ENCODE data around the gene SP3. TPM values are rescaled to one million over a fixed set of nuclear protein-coding genes. Genes with fewer than 3 reads are reported as not detected.

SP3 gene
- total RNA-seq, 1 experiment from 2014 or later, result 80.2 TPM

DNA sequence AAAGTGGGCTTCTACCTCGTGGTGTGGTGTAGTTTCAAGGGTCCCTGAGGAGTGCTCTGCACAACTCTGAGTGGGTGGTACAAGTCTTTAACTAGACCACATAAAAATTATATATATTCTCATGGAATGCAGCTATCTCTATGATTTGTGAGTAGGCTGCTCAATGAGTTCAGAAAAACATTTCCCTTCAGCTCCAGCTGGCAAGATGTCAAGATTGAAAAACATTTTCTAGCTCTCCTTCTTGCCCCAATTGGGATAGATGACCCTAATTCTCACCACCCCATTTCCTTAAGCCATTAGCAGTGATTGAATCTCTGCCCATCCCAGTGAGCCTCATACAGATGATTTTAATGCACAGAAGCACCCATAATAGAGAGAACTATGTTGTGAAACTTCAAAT is 28.3 kb upstream of the SP3 start:
- ChIA-PET CTCF (no interaction called here), POLR2A (no interaction called here)
- no TSS peak for BruUV-seq (replicated peaks)
- Histone ChIP-seq H3K4me3 (ENCODE audit: low read depth in 2 of 2, low read length in 2 of 2) (no peak overlapping the region), H3K27me3 (ENCODE audit: control insufficient read depth, insufficient read depth, low read length) (no peaks in the 10 kb centered on the region), H3K36me3 (ENCODE audit: control insufficient read depth, insufficient read depth, low read length) (no peaks in the 10 kb centered on the region), H3K27ac (ENCODE audit: low read length) (no peak overlapping the region), H3K9me3 (ENCODE audit: control insufficient read depth, insufficient read depth, low read depth, low read length) (no peaks in the 10 kb centered on the region), H3K4me1 (ENCODE audit: control insufficient read depth, insufficient read depth, low read length) (no peaks in the 10 kb centered on the region)
- intact Hi-C loops (cut with micrococcal nuclease; ENCODE audit: unreplicated experiment) (no loop called here), in situ Hi-C loops (cut with HindIII; ENCODE audit: low pct_unique_long_range_greater_than_20kb, low sequenced_read_pairs) (no loop called here)
- DNase-seq (ENCODE audit: low read depth, low spot score) (no peak), ATAC-seq (no peak)
- TF ChIP-seq TCF7L2 (IDR thresholded peaks at IDR 0.05; ENCODE audit: low read depth, low read length), result no peak
- TF ChIP-seq, protein P1, sequence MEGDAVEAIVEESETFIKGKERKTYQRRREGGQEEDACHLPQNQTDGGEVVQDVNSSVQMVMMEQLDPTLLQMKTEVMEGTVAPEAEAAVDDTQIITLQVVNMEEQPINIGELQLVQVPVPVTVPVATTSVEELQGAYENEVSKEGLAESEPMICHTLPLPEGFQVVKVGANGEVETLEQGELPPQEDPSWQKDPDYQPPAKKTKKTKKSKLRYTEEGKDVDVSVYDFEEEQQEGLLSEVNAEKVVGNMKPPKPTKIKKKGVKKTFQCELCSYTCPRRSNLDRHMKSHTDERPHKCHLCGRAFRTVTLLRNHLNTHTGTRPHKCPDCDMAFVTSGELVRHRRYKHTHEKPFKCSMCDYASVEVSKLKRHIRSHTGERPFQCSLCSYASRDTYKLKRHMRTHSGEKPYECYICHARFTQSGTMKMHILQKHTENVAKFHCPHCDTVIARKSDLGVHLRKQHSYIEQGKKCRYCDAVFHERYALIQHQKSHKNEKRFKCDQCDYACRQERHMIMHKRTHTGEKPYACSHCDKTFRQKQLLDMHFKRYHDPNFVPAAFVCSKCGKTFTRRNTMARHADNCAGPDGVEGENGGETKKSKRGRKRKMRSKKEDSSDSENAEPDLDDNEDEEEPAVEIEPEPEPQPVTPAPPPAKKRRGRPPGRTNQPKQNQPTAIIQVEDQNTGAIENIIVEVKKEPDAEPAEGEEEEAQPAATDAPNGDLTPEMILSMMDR (IDR thresholded peaks at IDR 0.05), result no peak

DNA sequence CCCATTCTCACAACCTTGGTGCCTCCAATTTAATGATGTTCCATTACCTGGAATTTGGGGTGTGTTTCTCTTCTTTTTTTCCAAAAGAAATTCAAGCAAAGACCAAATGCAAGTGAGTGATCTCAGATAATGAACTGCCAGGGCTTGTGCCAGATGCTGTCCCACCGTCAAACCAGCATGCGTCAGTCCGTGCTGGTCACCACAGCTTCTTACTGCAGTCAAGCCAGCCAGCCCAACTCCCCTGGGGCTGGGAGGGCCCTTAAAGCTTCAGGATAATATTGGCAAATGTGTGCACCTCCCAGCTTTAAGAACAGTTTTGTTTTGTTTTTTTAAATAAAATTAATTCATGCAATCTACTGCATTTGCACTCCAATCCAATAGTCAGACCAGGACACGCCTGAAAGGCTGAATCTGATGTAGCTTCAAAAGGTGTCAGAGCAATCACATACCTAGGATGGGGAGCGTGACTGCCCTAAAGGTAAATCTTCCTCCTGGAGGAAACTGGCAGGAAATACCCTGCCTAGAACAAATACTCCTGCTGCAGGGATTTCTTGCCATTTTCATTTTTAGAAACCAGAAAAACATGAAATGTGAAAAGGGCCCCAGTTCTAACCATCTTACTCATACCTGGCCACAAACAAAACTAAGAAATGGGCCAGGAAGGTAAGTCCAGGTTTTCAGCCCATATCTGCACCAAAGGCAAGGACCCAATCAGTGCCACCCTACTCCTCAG is 26.8 kb upstream of the SP3 start:
- intact Hi-C loops (cut with micrococcal nuclease; ENCODE audit: unreplicated experiment) (no loop called here), in situ Hi-C loops (cut with HindIII; ENCODE audit: low pct_unique_long_range_greater_than_20kb, low sequenced_read_pairs) (no loop called here)
- ATAC-seq (no peak), DNase-seq (ENCODE audit: low read depth, low spot score) (no peak)
- BruUV-seq (replicated peaks), result no TSS peak
- ChIA-PET POLR2A (no interaction called here), CTCF (interaction anchor here (0.7 kb wide), 1 partner anchor 55 kb away, joined by 6 read pairs; no protein-coding TSS in a partner anchor)
- Histone ChIP-seq H3K36me3 (ENCODE audit: control insufficient read depth, insufficient read depth, low read length) (no peaks in the 10 kb centered on the region), H3K4me1 (ENCODE audit: control insufficient read depth, insufficient read depth, low read length) (no peaks in the 10 kb centered on the region), H3K27me3 (ENCODE audit: control insufficient read depth, insufficient read depth, low read length) (no peaks in the 10 kb centered on the region), H3K9me3 (ENCODE audit: control insufficient read depth, insufficient read depth, low read depth, low read length) (no peaks in the 10 kb centered on the region), H3K4me3 (ENCODE audit: low read depth in 2 of 2, low read length in 2 of 2) (no peak overlapping the region), H3K27ac (ENCODE audit: low read length) (no peak overlapping the region)
- TF ChIP-seq, protein P2, sequence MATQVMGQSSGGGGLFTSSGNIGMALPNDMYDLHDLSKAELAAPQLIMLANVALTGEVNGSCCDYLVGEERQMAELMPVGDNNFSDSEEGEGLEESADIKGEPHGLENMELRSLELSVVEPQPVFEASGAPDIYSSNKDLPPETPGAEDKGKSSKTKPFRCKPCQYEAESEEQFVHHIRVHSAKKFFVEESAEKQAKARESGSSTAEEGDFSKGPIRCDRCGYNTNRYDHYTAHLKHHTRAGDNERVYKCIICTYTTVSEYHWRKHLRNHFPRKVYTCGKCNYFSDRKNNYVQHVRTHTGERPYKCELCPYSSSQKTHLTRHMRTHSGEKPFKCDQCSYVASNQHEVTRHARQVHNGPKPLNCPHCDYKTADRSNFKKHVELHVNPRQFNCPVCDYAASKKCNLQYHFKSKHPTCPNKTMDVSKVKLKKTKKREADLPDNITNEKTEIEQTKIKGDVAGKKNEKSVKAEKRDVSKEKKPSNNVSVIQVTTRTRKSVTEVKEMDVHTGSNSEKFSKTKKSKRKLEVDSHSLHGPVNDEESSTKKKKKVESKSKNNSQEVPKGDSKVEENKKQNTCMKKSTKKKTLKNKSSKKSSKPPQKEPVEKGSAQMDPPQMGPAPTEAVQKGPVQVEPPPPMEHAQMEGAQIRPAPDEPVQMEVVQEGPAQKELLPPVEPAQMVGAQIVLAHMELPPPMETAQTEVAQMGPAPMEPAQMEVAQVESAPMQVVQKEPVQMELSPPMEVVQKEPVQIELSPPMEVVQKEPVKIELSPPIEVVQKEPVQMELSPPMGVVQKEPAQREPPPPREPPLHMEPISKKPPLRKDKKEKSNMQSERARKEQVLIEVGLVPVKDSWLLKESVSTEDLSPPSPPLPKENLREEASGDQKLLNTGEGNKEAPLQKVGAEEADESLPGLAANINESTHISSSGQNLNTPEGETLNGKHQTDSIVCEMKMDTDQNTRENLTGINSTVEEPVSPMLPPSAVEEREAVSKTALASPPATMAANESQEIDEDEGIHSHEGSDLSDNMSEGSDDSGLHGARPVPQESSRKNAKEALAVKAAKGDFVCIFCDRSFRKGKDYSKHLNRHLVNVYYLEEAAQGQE (IDR thresholded peaks at IDR 0.05; ENCODE audit: insufficient read depth in 1 of 2, low read depth in 2 of 2, low read length in 1 of 2), result no peak
- TF ChIP-seq, protein P1 (IDR thresholded peaks at IDR 0.05), result no peak
- TF ChIP-seq TCF7L2 (IDR thresholded peaks at IDR 0.05; ENCODE audit: low read depth, low read length) (no peak), POLR2AphosphoS5 (IDR thresholded peaks at IDR 0.05; ENCODE audit: low read depth, low read length) (no peak), SIN3A (IDR thresholded peaks at IDR 0.05; ENCODE audit: borderline replicate concordance, insufficient read depth, low read depth, low read length) (no peak)

Data from Panc1 (cell line).